AML-193 (cell line): Measurements from ENCODE around the gene CLP1.
"Not testable (repeated sequence)": the region's sequence is repeated elsewhere in the genome, so short reads cannot be mapped to it uniquely, and the experiment has no call there.

Experiments
- DNase-seq, 2 experiments: peaks; one replicate each; lab custom pipeline; 2025; lab: John Stamatoyannopoulos, UW

The CLP1 gene

GRCh38 chr11:57663975-57664374 lies 6.4 kb downstream of the CLP1 start:
- no peak for DNase-seq

GRCh38 chr11:57667117-57667735 lies 9.7 kb downstream of the CLP1 start:
- peak; percentile 97 to 99 for DNase-seq

GRCh38 chr11:57667736-57668433 lies 10.3 kb downstream of the CLP1 start, which contains the start of gene ZDHHC5:
Gene ZDHHC5 (plus strand): TSS chr11:57668114. CDS start chr11:57673091, 4,977 bp downstream.
- peak; percentile 97 to 99 for DNase-seq

- peak in 1 of 2 experiments; percentile 33 for DNase-seq
Observed at GRCh38 chr11:57668434-57668782, 10.8 kb downstream of the CLP1 start.

- no peak for DNase-seq
Observed at GRCh38 chr11:57674251-57674650, 16.7 kb downstream of the CLP1 start.

GRCh38 chr11:57675176-57675941 lies 17.8 kb downstream of the CLP1 start:
- DNase-seq: no peak

GRCh38 chr11:57679396-57679795 lies 21.8 kb downstream of the CLP1 start:
- DNase-seq: no peak

GRCh38 chr11:57680552-57680874 lies 23.0 kb downstream of the CLP1 start:
- no peak for DNase-seq

GRCh38 chr11:57681168-57681567 lies 23.6 kb downstream of the CLP1 start:
- DNase-seq: no peak

GRCh38 chr11:57690474-57690873 lies 32.9 kb downstream of the CLP1 start:
- DNase-seq: not testable (repeated sequence)

GRCh38 chr11:57698843-57699365 lies 41.3 kb downstream of the CLP1 start:
- no peak for DNase-seq

GRCh38 chr11:57699813-57700212 lies 42.3 kb downstream of the CLP1 start:
- no peak for DNase-seq

- no peak for DNase-seq
Observed at GRCh38 chr11:57700425-57700824, 42.9 kb downstream of the CLP1 start.

- no peak for DNase-seq
Observed at GRCh38 chr11:57703341-57703740, 45.8 kb downstream of the CLP1 start.

GRCh38 chr11:57704932-57705331 lies 47.4 kb downstream of the CLP1 start:
- no peak for DNase-seq

GRCh38 chr11:57705432-57705831 lies 47.9 kb downstream of the CLP1 start:
- DNase-seq: not testable (repeated sequence)

- no peak for DNase-seq
Observed at GRCh38 chr11:57709802-57710367, 52.3 kb downstream of the CLP1 start.
